Mucosa of descending colon (tissue), 3 donors: ENCODE data around the gene MRPL22. TPM values are rescaled to one million over a fixed set of nuclear protein-coding genes. Genes with fewer than 3 reads are reported as not detected.

Experiments used
- ATAC-seq: fragments of 200-7000 bp; cut with Tn5 transposase; one replicate; pipeline ENCODE4 v1.9.1; 2020; ENCODE audit warnings: mild to moderate bottlenecking, moderate library complexity
- DNase-seq, 3 donors: peaks; one replicate each; pipeline ENCODE4 v3.0.0-alpha.2; 2020
- H3K36me3 ChIP-seq: fragments of 200-600 bp; one replicate; pipeline ENCODE4 v1.8.0; 2021; ENCODE audit warnings: low read depth, mild to moderate bottlenecking
- H3K4me1 ChIP-seq: fragments of 200-600 bp; one replicate; pipeline ENCODE4 v1.8.0; 2021; ENCODE audit warnings: low read depth, mild to moderate bottlenecking
- H3K4me3 ChIP-seq: fragments of 200-600 bp; one replicate; pipeline ENCODE4 v1.8.0; 2021; ENCODE audit warnings: mild to moderate bottlenecking
- H3K9me3 ChIP-seq: fragments of 200-600 bp; one replicate; pipeline ENCODE4 v1.8.0; 2021; ENCODE audit warnings: mild to moderate bottlenecking
- CTCF ChIP-seq: fragments of 200-600 bp; IDR thresholded peaks from one replicate; pipeline ENCODE4 v1.8.0; 2022; ENCODE audit warnings: antibody characterized with exemption, mild to moderate bottlenecking
- intact Hi-C, 2 donors: fragments of 100-400 bp; cut with DNase I in 1 of 2; cut with micrococcal nuclease in 1 of 2; formaldehyde crosslinking; loops; one replicate each; pipeline versions ENCODE4 v1.11.0 to v1.11.1; 2022; cut with DNase I, micrococcal nuclease
- total RNA-seq, 3 donors: library from RNA; stranded (reverse); fragmentation: NEBNext Ultra II Directional in 2 of 3; extraction: Animal tissue kit (Norgen Biotek cat#: 25700) in 2 of 3; gene quantifications; one replicate each; pipeline versions ENCODE4 v1.2.1 to v1.2.4, GENCODE V29; 2021 to 2023
- donor health status: DM: no; HTN: no; CAD: no; lungs with moderate emphysema.
- donor health status: DM: no; HTN: no; CAD: no.
- donor health status: DM: no; HTN: yes; CAD: no.

Gene MRPL22
- total RNA-seq, 3 donors from 2014 or later, result 30.0 to 50.9 (median 36.0) TPM

- H3K4me1 ChIP-seq, result no peaks in the 10 kb centered on the region
- no peaks in the 10 kb centered on the region for H3K36me3 ChIP-seq
- DNase-seq, result no peak
- H3K4me3 ChIP-seq, result no peak overlapping the region
- no peaks in the 10 kb centered on the region for H3K9me3 ChIP-seq
- ATAC-seq, result no peak
- TF ChIP-seq CTCF, result no peak
- intact Hi-C loops, result no loop called here
Measured at GRCh38 chr5:155017610-155018009, 76.7 kb downstream of the MRPL22 start.

Other genes with a start within 250 kb of the MRPL22 start
- 100 to 1,000 TPM; 127 to 157 (median 140) TPM for gene LARP1, start 185.7 kb upstream of the MRPL22 start, total RNA-seq
- gene FAXDC2, start 90.5 kb upstream of the MRPL22 start, total RNA-seq, result 10 to 100 TPM; 18.1 to 55.9 (median 20.9) TPM
- 10 to 100 TPM; 55.4 to 60.3 (median 58.9) TPM for gene CNOT8, start 82.4 kb upstream of the MRPL22 start, total RNA-seq
- gene GEMIN5, start 2.9 kb upstream of the MRPL22 start, total RNA-seq, result 10 to 100 TPM in 1 of 3 donors, 1 to 10 TPM in 2; 6.8 to 15.5 (median 9.3) TPM
- gene KIF4B, start 72.7 kb downstream of the MRPL22 start, total RNA-seq, result not detected